ENCODE data around the gene LIX1L. TPM values are rescaled to one million over a fixed set of nuclear protein-coding genes. Genes with fewer than 3 reads are reported as not detected.
A peak's percentile ranks its signal among the peaks of the same experiment; 100 is the strongest.

LIX1L gene
- total and polyA plus RNA-seq, 12 donors = 7.1 to 30.0 (median 23.8) TPM

DNA sequence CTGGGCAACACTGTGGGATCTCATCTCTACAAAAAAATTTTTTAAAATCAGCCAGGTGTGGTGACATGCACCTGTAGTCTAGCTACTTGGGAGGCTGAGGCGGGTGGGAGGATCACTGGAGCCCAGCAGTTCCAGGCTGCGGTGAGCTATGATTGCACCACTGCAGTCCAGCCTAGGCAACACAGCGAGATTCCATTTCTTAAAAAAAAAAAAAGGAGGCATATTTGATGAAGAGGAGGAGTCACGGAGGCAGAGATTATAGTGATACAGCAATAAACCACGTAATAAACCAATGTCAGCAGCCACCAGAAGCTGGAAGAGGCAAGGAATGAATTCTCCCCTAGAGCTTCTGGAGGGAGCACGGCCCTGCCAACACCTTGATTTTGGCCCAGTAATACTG is 4.0 kb downstream of the LIX1L start:
- Histone ChIP-seq H3K27ac (no peak overlapping the region), H3K27me3 (no peaks in the 10 kb centered on the region), H3K4me3 (no peak overlapping the region), H3K36me3 (peaks cover 0 to 40% (median 0%) of the 10 kb centered on the region in 9 donors), H3K4me1 (peaks cover 0 to 76% (median 51%) of the 10 kb centered on the region in 9 donors), H3K9me3 (no peaks in the 10 kb centered on the region)
- intact Hi-C loops (cut with DNase I) = loop anchor here in 2 of 10 donors (2.0 kb wide), 2 partner anchors 21 to 23 kb away; no protein-coding TSS in a partner anchor
- WGBS, 2 donors = 82 to 93% methylated on average over 6 of the region's 6 CpGs
- ATAC-seq = no peak
- no peak for DNase-seq
- TF ChIP-seq, protein P1, sequence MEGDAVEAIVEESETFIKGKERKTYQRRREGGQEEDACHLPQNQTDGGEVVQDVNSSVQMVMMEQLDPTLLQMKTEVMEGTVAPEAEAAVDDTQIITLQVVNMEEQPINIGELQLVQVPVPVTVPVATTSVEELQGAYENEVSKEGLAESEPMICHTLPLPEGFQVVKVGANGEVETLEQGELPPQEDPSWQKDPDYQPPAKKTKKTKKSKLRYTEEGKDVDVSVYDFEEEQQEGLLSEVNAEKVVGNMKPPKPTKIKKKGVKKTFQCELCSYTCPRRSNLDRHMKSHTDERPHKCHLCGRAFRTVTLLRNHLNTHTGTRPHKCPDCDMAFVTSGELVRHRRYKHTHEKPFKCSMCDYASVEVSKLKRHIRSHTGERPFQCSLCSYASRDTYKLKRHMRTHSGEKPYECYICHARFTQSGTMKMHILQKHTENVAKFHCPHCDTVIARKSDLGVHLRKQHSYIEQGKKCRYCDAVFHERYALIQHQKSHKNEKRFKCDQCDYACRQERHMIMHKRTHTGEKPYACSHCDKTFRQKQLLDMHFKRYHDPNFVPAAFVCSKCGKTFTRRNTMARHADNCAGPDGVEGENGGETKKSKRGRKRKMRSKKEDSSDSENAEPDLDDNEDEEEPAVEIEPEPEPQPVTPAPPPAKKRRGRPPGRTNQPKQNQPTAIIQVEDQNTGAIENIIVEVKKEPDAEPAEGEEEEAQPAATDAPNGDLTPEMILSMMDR (IDR thresholded peaks at IDR 0.05) = no peak

DNA sequence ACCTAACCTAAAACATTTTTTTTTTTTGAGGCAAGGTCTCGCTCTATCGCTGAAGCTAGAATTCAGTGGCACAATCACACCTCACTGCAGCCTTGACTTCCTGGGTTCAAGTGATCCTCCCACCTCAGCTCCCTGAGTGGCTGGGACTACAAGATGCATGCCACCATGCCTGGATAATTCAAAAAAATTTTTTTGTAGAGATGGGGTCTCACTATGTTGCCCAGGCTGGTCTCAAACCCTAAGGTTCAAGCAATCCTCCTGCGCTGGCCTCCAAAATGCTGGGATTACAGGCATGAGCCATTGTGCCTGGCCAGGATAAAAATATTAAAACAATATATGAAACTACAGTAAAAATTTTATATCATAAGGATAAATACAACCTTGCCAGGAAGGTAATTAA is 4.9 kb downstream of the LIX1L start:
- H3K4me3 ChIP-seq = no peak overlapping the region

DNA sequence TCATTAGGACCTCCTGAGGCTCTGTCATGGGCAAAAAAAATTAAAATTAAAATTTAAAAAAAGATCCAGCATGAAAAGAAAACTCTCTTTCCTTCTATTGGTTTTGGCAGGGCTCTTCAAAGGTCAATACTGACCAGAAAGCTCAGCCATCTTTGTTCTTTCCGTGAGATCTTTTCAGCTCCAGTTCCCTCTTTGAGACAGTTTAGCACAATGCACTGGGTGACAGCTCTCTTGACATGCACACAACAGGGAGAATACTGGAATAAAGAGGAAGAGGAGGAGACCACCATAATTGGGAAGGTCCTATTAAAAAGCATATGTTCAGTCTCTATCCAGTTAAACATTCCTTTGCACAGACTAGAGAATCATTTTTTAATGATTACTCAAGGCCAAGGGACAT is 6.3 kb downstream of the LIX1L start:
- intact Hi-C loops (cut with DNase I) = no loop called here
- H3K27me3 ChIP-seq = no peaks in the 10 kb centered on the region
- 88% methylated on average over 1 of the region's 1 CpG for WGBS, 2 donors
- peaks cover 0 to 62% (median 6%) of the 10 kb centered on the region in 9 donors for H3K36me3 ChIP-seq
- TF ChIP-seq, protein P1 (IDR thresholded peaks at IDR 0.05) = no peak
- no peak overlapping the region for H3K27ac ChIP-seq
- no peaks in the 10 kb centered on the region for H3K9me3 ChIP-seq
- no peak for DNase-seq
- peaks cover 0 to 78% (median 47%) of the 10 kb centered on the region in 9 donors for H3K4me1 ChIP-seq
- no peak overlapping the region for H3K4me3 ChIP-seq
- ATAC-seq = no peak

More for the DNA sequence above, 4.9 kb downstream of the LIX1L start:
- H3K9me3 ChIP-seq = no peaks in the 10 kb centered on the region
- intact Hi-C loops (cut with DNase I) = no loop called here
- WGBS, 2 donors = 98 to 99% methylated on average over 3 of the region's 3 CpGs
- ATAC-seq (no peak), DNase-seq (no peak)
- H3K27ac ChIP-seq = no peak overlapping the region
- no peaks in the 10 kb centered on the region for H3K27me3 ChIP-seq
- peaks cover 0 to 48% (median 0%) of the 10 kb centered on the region in 9 donors for H3K36me3 ChIP-seq
- H3K4me1 ChIP-seq = peaks cover 0 to 77% (median 49%) of the 10 kb centered on the region in 9 donors
- TF ChIP-seq, protein P1 (IDR thresholded peaks at IDR 0.05) = no peak

DNA sequence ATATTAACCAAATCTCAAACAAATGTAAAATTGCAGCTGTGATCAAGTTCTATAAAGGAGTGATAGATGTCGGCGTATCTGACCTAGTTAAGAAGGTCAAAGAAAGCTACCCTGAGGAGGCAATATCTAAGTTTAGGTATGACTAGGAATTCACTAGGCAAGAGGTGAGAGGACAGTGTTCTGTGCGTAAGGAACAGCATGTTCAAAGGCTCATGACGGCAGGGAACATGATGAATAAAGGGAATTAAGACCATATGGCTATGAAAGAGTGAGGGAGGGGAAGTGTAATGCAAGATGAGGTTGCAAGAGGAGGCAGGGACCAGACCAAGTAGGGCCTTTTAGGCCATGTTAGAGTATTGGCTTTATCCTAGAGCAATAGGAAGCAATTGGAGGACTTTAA is 8.6 kb downstream of the LIX1L start:
- intact Hi-C loops (cut with DNase I) = no loop called here
- ATAC-seq = peak in 6 of 8 donors; percentile 25 to 87 (median 54)
- TF ChIP-seq, protein P1 (IDR thresholded peaks at IDR 0.05) = no peak
- peak overlapping the region in 2 of 10 donors; percentile 35 to 49 for H3K27ac ChIP-seq
- H3K27me3 ChIP-seq = no peaks in the 10 kb centered on the region
- H3K4me1 ChIP-seq = peaks cover 0 to 55% (median 24%) of the 10 kb centered on the region in 9 donors
- peaks cover 0 to 81% (median 13%) of the 10 kb centered on the region in 9 donors for H3K36me3 ChIP-seq
- no peak for DNase-seq
- no peak overlapping the region for H3K4me3 ChIP-seq
- no peaks in the 10 kb centered on the region for H3K9me3 ChIP-seq
- 75 to 77% methylated on average over 4 of the region's 4 CpGs for WGBS, 2 donors

All from heart right ventricle (tissue), 16 donors.